BJ (cell line): ENCODE data around the gene JPH4. TPM values are rescaled to one million over a fixed set of nuclear protein-coding genes. Genes with fewer than 3 reads are reported as not detected.

Experiments
- CTCF ChIA-PET: fragments of 350-600 bp; formaldehyde crosslinking; extraction: SDS; loops from one replicate; lab custom pipeline; 2021; ENCODE audit warnings: antibody characterized with exemption, inconsistent platforms; lab: Yijun Ruan, JAX
- POLR2A ChIA-PET: fragments of 300-600 bp; sonication (Branson Sonifier 250); formaldehyde crosslinking; extraction: SDS; loops from one replicate; lab custom pipeline; 2021; ENCODE audit warnings: antibody characterized with exemption; lab: Charles Lee
- DNase-seq: peaks from one replicate; pipeline ENCODE4 v3.0.0-alpha.2; 2011; ENCODE audit warnings: low read depth
- H3K27me3 ChIP-seq: 2 replicates; pipeline ENCODE4 v1.6.0; 2011; ENCODE audit warnings: low read length; ENCODE audit not compliant: control insufficient read depth, insufficient read depth
- H3K36me3 ChIP-seq: 2 replicates; pipeline ENCODE4 v1.5.1; 2011; ENCODE audit warnings: low read length; ENCODE audit not compliant: control insufficient read depth, insufficient read depth
- H3K4me3 ChIP-seq: 2 replicates; pipeline ENCODE4 v1.5.1; 2011; ENCODE audit warnings: low read depth, mild to moderate bottlenecking, control low read depth, low read length
- CTCF ChIP-seq: IDR thresholded peaks from 2 replicates; pipeline ENCODE4 v1.5.1; 2011; ENCODE audit warnings: low read depth, mild to moderate bottlenecking, control low read depth, inconsistent platforms, low read length, moderate library complexity; ENCODE audit not compliant: insufficient read depth
- polyA plus RNA-seq: library from polyadenylated mRNA; depleted of rRNA; stranded (reverse); fragments of >200 nt; gene quantifications from 2 replicates; pipeline ENCODE4 v1.2.3, GENCODE V29; 2011

Gene JPH4
- polyA plus RNA-seq, 1 experiment: not detected

- TF ChIP-seq CTCF: no peak
- Histone ChIP-seq H3K4me3 (peak overlapping the region; percentile 61), H3K36me3 (peaks cover 6% of the 10 kb centered on the region; the same call in 1 of the 2 replicates), H3K27me3 (no peaks in the 10 kb centered on the region)
- DNase-seq: no peak
- CTCF ChIA-PET: interaction anchor here (1.2 to 16.8 kb wide), 3 partner anchors 12 to 79 kb away, joined by 3 to 479 read pairs (median 7); partner anchors contain the start of gene NGDN
- POLR2A ChIA-PET: no interaction called here
Observed at GRCh38 chr14:23556700-23557440, 21.7 kb downstream of the JPH4 start.

- CTCF ChIA-PET: interaction anchor here (1.2 to 16.8 kb wide), 3 partner anchors 13 to 78 kb away, joined by 3 to 479 read pairs (median 7); partner anchors contain the start of gene NGDN
- Histone ChIP-seq H3K27me3 (no peaks in the 10 kb centered on the region), H3K4me3 (peak within 1 kb of the TSS; percentile 61), H3K36me3 (peaks cover 3% of the 10 kb centered on the region; the same call in 1 of the 2 replicates)
- TF ChIP-seq CTCF: no peak
- no peak for DNase-seq
- POLR2A ChIA-PET: no interaction called here
Observed at GRCh38 chr14:23555882-23556699, 22.5 kb downstream of the JPH4 start, which contains the start of gene THTPA. TSS of gene THTPA (plus strand) at chr14:23556271. CDS start at chr14:23556758, 487 bp downstream.

GRCh38 chr14:23555533-23555881 is 23.1 kb downstream of the JPH4 start:
- H3K27me3 ChIP-seq: no peaks in the 10 kb centered on the region
- POLR2A ChIA-PET: no interaction called here
- H3K4me3 ChIP-seq: peak overlapping the region; percentile 61
- no peak for DNase-seq
- CTCF ChIA-PET: interaction anchor here (16.8 kb wide), 1 partner anchor 78 kb away, joined by 479 read pairs; the partner anchor contains the start of gene NGDN
- TF ChIP-seq CTCF: no peak
- H3K36me3 ChIP-seq: peaks cover 3% of the 10 kb centered on the region; the same call in 1 of the 2 replicates

- ChIA-PET POLR2A (no interaction called here), CTCF (interaction anchor here (1.1 to 1.2 kb wide), 2 partner anchors 12 to 74 kb away, joined by 4 to 6 read pairs; no protein-coding TSS in a partner anchor)
- TF ChIP-seq CTCF: no peak
- DNase-seq: no peak
- Histone ChIP-seq H3K27me3 (peaks cover 2% of the 10 kb centered on the region; the same call in 1 of the 2 replicates), H3K4me3 (peak within 1 kb of the TSS; percentile 69), H3K36me3 (no peaks in the 10 kb centered on the region)
Observed at GRCh38 chr14:23551266-23552028, 27.1 kb downstream of the JPH4 start, which contains the start of gene ZFHX2. TSS of gene ZFHX2 (minus strand) at chr14:23551765. CDS start at chr14:23535325, 16,440 bp downstream.
